NCI-H2107 (cell line): ENCODE results near the gene HAUS8.

Source experiments
- DNase-seq: peaks from one replicate; lab custom pipeline; 2025; lab: John Stamatoyannopoulos, UW

HAUS8 gene

DNA sequence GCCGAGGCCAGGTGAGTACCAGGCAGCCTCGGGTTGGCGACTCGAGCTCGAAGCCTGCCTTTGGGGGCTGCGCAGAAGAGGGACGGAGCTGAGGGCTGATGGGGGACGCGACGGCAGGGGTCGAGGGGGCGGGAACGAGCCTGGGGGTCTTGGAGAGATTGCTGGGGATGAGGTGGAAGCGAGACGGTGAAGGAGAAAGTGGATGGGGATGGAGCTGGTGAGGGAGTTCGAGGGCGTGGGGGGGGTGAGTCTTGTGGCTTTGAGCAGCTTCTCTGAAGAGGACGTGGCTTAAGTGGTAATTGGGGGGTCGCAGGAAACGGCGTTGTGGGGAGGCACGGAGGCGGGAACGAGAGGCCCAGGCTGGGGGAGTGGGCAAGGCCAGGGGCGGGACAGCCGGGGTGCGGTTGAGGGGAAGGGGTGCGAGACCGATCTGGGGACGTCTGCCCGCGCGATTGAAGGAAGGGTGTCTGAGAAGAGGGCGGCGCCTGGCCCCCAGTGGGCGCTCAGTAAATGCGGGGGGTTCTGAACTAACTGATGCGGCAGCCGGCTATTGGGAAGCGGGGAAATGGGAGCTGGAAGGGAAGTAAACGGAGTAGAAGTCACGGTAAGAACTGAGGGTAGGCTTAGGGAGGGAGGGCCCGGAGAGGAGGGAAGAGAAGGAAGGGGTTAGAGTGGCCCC is 751 bp upstream of the HAUS8 start:
- no peak for DNase-seq

GRCh38 chr19:17074634-17075034 is 618 bp downstream of the HAUS8 start:
- DNase-seq: no peak

DNA sequence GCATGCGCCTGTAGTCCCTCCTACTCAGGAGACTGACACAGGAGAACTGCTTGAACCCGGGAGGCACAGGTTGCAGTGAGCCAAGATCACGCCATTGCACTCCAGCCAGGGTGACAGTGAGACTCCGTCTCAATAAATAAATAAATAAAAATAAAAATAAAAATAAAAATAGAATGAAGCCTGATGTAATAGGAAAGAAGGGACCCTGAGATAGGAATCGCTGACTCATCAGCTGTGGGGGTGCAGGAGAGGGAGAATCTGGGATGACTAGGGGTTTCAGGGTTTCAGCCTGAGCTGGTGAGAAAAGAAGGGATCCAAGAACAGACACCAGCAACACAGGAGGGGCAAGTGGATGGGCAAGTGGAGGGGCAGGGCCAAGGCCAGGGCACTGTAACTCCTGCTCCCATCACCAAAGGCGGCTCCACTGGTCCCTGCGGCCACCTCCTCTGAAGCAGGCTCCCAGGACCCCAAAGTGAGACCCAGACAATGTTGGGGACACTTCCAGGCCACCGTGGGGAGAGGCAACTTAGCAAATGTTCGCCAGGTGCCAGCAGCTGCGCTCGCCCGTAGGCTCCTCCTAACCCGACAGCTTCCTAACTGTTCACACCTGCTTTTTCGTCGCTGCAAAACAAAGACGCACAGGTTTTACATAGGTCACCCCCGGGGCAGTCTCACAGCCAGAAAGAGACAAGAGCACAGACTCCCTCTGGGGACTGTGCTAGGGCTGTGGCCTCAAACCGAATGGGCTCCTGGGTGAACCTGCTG is 1.2 kb downstream of the HAUS8 start:
- DNase-seq: peak; percentile 36

GRCh38 chr19:17070912-17071311 is 4.3 kb downstream of the HAUS8 start:
- no peak for DNase-seq

- DNase-seq: no peak
Observed at GRCh38 chr19:17070421-17070820, 4.8 kb downstream of the HAUS8 start.

- DNase-seq: no peak
Observed at GRCh38 chr19:17069193-17069592, 6.1 kb downstream of the HAUS8 start.

DNA sequence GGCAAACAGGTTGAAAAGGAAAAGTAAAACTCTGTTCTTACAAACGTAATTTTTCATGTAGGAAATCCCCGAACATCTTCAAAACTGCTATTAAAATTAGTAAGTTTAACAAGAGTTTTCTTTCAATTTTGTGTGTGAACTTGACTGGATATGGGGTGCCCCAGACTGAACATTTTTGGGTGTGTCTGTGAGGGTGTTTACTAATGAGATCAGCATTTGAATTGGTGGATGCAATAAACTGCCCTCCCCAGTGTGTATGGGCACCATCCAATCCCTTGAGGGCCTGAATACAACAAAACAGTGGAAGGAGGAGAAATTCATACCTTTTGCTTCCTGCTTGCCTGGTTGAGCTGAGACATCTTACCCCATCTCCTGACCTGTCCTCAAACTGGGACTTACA is 11.8 kb downstream of the HAUS8 start:
- DNase-seq: no peak

DNA sequence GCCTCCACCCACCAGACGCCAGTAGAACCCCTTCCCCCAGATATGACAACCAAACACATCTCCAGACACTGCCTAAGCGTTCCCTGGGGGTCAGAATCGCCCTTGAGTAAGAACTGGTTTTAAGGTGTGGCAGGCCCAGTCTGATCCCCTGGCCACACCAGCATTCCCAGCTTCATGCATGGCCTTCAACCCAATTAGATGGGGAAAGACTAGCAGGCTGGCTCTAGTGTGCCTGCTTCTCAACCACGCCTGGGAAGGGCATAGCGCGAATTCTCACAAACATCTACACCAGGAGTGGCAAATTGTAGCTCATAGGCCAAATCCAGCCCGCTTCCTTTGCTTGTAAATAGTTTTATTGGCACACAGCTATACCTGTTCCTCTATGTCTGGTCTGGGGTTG is 13.6 kb downstream of the HAUS8 start:
- DNase-seq: no peak

DNA sequence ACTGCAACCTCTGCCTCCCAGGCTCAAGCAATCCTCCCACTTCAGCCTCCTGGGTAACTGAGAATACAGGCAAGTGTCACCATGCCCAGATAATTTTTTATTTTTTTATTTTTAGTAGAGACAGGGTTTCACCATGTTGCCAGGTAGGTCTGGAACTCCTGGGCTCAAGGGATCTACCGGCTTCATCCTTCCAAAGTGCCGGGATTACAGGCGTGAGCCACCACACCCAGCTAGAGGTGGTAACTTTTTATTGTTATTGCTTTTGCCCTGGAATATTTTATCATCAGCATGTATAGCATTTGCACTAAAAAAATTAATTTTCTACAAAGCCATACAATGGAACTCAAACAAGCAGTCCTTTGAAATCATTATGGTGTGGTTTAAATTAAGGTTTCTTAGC is 14.0 kb downstream of the HAUS8 start:
- DNase-seq: no peak

DNA sequence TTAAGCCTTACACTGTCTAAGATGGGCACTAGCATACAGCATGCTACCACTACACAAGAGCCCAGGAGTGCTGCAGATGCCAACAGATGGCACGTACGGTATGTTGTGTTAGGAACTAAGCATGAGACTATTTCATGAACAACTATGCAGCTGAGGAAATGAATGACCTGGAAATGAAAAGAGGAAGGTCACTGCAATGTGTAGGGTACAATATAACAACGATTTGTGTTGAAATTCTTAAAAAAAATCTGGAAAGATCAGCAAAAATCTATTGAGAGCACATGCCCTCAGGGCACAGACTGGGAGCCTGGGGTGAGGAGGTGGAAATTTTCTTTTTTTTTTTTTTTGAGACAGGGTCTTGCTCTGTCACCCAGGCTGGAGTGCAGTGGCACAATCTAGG is 14.4 kb downstream of the HAUS8 start:
- DNase-seq: no peak

GRCh38 chr19:17058236-17058635 is 17.0 kb downstream of the HAUS8 start:
- no peak for DNase-seq

- DNase-seq: no peak
Observed at GRCh38 chr19:17055636-17056035, 19.6 kb downstream of the HAUS8 start.

GRCh38 chr19:17054746-17055145 is 20.5 kb downstream of the HAUS8 start:
- DNase-seq: no peak

DNA sequence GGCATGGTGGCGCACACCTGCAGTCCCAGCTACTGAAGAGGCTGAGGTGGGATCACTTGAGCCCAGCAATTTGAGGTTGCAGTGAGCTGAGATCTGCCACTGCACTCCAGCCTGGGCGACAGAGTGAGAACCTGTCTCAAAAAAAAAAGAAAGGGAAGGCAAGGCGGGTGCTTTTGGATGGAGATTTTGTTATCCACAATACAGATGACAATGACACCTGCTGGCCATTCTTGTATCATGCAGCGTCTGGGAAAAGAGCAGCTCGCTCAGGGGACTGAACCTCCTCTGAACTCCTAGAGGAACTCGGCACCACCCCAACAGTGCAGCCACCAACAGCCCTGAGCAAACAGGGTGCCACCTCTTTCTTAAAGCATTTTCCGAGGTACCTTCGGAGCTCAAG is 22.8 kb downstream of the HAUS8 start:
- DNase-seq: no peak

DNA sequence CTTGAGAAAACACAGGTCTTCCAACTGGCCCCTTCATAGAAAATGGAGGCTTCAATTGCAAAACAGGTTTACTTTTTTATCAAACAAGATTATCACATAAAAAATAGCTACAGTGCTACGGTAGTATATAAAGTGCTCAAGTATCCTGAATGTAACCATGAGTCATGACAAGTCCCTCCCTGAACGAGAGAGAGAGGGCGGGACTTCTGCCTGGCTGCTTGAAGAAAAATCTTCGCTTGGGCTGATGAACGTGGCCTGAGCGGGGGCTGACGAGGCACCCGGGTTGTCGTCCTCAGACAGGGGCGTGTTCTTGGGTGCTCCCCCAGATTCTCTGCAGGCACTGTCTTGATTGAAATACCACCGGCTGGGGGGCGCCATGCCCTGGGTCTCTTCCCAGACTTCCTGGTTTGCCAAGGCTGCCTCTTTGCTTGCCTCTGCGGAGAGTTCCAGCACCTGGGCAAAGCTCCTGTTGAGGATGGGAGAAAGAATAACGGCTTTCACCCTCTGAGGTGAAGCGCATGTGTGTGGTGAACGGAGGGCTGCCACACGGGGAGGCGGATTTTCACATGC is 25.5 kb downstream of the HAUS8 start:
- no peak for DNase-seq

GRCh38 chr19:17048885-17049453 is 26.3 kb downstream of the HAUS8 start:
- DNase-seq: no peak

DNA sequence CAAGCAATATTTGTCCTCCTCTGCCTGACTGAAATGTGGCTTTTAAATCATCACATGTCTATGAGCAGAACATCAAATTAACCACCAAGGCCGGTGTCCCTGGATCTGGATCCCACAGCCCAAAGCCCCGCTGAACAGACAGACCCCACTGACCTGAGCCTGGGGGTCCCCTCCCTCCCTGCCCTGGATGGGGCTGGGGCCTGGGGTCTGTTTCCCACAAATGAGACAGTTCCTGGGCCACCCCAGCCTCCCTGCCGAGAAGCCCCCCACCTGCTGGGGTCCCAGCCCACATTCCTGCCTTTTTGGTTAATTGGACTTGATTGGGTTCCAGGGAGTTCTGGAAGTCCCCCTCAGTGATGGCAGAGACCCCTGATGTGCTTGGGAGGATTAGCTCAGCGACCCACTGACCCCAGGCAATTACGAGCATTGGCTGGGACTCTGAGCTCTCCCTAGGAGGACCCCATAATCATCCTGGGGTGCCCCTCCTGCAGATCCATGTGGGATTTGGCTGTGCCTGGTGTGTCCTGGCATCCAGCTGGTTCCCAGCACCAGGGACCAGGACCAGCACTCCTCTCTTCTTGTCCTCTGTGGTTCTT is 29.2 kb downstream of the HAUS8 start:
- no peak for DNase-seq

DNA sequence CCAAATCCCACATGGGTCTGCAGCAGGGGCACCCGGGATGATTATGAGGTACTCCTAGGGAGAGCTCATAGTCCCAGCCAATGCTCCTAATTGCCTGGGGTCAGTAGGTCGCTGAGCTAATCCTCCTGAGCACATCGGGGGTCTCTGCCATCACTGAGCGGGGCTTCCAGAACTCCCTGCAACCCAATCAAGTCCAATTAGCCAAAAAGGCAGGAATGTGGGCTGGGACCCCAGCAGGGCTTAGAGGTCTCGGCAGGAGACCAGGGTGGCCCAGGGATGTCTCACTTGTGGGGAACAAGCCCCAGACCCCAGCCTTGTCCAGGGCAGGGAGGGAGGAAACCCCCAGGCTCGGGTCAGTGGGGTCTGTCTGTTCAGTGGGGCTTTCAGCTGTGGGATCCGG is 31.5 kb downstream of the HAUS8 start:
- DNase-seq: no peak

- no peak for DNase-seq
Observed at GRCh38 chr19:17041976-17042375, 33.3 kb downstream of the HAUS8 start.

DNA sequence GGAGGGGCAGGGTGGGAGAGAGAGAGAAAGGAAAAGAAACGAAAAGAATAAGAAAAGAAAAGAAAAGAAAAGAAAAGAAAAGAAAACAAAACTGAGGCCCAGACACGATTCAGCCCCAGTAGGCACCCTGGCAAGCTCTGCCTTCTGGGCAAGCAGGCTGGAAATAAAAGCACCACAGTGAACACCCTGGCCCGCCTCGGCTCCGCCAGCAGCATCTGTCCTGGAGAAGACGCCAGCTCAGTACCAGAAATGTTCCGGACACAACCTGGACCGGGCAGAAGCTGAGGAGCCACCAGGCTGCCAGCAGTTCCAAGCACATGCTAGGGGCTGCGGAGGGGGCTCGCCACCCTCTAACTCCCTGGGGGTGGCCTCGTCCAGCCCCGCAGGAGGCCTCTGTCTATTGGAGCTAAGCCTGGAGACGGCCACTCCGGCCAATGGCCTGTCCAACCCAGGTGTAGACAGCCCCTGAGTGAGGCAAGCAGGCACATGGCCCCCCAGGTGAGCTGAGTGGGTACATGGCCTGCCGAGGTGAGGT is 37.2 kb downstream of the HAUS8 start:
- no peak for DNase-seq

DNA sequence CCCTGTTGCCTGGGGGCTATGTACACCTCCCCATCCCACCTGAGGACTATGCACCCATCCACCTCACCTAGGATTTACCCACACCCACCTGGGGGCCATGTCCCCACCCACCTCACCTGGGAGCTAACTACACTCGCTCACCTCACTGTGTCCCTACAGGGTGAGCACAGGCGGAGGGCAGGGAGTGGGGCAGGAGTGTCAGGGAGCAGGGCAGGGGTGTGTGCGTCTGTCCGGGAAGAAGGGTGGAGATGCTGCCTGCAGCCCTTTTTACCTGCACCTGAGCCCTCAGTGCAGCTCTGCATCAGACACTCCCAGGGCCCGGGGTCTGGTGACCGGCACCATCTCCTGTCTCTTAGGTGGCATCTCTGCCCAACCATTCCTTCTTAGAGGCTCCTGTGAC is 38.1 kb downstream of the HAUS8 start:
- DNase-seq: no peak

GRCh38 chr19:17036640-17037039 is 38.6 kb downstream of the HAUS8 start:
- no peak for DNase-seq
